ENCODE results near the gene PPP3CA.

The PPP3CA gene

DNA sequence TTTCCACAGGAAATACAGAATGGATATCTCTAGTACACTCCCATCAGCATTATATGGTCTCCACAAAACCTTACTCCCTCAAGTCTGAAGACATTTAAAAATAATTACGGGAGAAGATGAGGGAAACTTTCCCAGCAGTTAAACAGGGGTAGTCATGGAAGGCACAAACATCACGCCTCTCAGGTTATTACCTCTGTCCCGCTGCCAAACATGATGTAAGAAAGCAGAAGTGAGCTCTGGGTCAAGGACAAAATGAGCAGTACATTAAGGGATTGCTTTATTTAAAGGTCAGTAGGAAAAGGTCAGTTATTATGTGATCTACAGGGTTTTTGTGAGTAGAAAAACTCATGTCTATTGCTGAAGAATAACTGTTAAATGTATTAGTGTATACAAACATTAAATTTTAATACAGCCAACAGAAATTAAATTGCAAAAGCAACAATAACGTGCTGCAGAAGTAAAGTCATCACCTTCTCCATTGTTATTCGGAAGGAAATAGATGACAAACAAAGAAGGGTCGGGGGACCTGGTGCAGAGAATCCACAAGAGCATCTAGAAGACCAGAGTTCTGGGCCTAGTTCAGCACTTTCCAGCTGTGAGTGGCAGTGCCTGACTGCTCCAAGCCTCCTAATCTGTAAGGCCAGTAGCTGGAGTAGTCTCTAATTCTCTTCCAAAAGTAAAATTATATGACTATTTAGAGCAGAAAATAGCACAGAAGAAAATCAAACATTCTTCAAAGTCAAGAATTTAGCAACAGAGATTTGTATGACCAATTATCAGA is 171.2 kb downstream of the PPP3CA start:
- no peak for DNase-seq (ENCODE audit: low read depth)

DNA sequence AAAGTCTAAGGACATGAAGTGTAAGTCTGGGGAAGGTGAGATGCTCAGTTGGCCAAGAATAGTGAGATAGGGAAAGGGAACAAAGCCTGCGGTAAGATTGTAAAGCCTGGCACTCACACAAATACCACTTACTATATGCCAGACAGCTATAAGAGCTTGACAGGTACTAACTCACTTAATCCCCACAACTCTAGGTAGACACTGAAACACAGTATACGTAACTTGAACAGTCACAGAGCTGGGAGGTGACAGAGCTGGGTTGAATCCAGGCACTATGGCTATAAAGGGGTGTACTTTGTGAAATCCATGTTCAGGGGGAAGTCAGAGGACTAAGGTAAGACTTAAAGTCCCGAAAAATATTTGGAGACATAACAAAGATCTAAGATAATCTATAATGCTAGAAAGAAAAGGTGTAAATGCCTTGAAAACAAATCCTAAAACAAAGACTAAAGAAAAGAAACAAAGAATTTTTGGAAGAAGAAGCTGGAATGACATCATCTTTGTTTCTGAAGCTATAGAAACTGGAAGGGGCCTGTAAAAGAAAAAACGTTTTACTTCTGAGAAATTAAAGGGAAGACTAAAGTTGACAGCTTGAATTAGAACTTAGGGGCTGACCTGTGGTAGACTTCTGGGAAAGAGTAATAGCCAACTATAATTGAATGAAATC is 172.5 kb downstream of the PPP3CA start:
- DNase-seq (ENCODE audit: low read depth) = no peak

DNA sequence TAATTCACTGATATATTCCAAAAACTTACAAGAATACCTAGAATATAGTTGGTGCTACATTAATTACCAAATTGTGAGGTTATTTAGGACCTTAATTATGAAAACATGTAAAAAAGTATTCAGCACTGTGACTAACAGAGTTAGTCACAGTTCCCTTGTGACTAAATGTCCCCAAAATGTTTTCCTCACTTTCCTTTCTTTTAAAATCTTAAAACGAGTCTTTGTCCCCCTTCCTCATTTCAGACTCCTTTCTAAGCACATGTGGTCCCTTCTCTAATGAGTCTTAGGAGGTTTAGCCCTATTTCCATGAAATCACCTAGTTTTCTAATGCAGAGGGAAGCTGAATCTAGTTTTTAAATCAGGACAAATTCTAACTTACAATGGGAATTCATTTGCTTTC is 175.0 kb downstream of the PPP3CA start:
- DNase-seq (ENCODE audit: low read depth) = no peak

DNA sequence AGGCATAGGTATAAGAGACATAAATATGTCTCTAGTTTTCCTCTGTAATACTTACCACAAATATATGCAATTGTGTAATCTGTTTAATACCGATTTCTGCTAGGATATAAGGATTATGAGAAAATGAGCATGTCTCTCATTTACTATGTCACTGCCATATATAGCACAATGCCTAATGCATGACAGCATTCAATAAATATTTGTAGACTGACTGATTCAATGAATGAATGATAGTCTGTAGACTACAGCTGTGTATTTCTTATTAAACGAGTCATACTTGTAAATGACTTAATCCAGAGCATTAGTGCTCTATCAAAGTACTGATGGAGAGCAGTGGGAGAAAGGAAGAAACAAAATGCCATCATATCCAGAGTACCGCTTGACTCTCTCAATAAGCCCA is 175.6 kb downstream of the PPP3CA start:
- no peak for DNase-seq (ENCODE audit: low read depth)

DNA sequence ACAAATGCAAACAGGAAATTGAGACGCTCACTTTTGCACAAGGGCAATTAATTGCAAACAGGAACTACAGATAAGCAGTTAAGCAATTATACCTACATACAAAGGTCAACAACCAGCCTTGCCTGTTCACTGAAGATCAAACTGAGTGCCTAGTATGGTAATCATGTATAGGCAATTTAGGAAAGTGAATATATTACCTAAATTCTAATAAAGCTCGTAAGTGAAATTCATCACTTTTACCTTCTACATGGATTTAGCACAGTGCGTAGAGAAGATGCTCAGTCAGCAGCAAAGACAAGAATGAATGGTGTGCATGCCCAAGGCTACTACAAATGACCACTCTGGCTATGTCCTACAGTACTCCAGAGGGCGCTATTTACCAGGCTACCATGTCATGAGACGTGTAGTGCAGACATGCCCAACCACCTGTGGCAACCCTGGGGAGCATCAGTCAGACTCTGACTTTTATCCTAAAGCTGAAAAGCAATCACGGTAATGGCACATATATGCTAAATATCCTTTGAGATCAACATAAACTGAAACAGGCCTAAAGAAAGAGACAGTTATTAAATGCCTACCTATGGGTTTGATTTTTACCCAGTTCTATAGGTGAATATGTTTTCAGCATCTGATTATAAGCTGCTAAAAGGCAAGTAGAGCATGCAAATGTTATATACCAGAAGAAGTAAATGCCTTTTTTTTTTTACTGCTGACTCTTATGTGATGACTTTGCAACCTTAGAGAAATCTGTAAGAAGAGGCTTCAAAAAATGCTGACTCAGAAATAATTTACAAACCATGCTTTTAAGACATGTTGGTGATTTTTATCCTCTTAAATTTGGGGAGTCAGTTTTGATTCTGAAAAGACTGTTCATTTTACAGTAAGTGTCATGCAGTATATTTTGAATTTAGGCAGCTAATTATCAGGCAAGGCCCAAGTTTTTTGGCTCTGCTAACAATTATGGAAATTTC is 178.0 kb downstream of the PPP3CA start:
- no peak for DNase-seq (ENCODE audit: low read depth)

DNA sequence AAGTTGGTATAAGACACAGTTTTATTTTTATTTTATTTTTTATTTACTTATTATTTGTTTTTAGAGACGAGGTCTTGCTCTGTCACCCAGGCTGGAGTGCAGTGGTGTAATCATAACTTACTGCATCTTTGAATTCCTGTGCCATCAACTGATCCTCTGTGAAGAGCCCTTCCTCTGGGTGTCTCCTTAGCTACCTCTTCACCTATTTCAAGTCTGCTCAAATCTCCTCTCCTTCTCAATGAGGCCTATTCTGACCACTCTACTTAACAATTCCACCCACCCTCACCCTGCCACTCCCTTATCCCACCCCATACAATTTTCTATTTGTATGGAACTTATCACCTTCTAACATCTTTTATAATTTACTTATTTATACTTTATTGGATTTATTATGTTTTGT is 183.4 kb downstream of the PPP3CA start:
- no peak for DNase-seq (ENCODE audit: low read depth)

DNA sequence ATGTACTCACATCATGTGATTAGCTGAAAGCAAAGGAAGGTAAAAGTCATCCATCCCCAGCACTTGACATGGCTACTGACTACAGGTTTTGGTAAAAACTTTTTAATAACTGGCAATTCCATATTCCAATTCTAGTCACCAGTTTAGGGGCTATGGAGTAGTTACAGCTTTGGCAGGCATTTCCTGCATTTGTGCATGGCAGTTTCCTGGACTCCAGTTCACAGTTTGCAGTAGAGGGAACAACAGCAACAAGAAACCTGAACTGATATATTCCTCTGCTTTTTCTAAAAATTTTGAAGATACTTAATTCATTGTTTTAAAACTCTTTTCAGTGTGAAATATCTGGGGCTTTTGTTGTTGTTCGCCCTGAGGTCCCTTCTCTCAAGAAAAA is 184.3 kb downstream of the PPP3CA start:
- no peak for DNase-seq (ENCODE audit: low read depth)

DNA sequence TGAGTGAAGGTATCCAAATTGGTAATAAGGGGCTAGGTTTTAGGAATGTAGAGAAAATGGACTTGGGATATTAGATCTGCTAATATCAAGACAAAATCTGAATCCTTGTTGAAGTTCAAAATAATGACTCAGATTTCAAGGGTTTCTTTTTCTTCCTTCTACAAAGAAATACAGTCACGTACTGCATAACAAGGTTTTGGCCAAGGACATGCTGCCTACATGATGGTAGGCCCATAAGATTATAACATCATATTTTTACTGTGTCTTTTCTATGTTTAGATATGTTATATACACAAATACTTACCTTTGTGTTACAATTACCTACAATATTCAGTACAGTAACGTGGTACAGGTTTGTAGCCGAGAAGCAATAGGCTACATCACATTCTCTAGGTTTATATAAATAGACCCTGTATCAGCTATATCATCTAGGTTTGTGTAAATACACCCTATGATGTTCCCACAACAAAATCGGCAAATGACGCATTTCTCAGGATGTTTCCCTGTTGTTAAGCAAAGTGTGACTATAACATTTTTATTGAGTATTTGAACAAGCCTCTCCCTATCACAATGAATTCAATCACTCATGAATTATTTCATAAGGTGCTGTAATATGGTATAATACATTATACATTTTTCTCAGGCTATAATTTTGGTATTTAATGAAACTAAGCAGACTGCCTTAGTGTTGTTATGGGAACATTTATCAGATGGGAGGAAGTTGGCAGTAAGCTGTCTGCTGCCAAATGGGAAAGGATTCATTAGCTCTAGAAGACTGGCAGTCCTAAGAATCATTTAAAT is 186.3 kb downstream of the PPP3CA start:
- no peak for DNase-seq (ENCODE audit: low read depth)

DNA sequence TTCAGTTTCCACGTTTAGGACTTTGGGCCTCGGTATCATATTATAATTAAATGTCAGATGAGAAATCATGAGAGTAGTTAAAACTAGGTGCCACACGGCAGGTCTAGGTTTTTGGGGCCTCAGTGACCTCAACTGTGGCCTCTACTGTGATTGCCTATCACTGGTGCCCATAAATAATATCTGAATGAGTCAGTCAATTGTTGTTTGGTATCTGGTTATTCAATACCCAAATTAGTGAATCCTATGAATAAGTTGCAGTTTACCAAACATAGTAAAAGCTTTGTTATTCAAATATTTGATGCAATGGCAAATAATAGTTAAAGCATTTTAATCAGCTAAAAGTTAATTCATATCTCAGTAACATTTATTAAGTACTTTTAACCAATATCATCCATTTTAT is 188.8 kb downstream of the PPP3CA start:
- DNase-seq (ENCODE audit: low read depth) = no peak

DNA sequence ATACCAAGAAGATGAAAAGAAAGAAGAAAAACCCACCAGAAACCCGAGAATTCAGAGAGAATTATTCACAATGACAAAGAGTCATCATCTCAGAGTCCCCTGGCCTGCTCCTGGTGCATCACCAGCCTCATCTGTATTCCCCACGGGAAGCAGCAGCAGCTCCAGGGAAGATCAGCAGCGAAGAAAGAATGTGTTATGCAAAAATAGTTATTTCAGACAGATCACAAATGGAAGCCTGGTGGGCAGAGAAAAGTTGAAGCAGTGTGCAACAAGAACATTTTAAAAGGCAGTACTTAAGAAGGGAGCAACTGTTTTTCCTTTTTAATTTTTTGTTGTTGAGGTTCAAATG is 189.2 kb downstream of the PPP3CA start:
- DNase-seq (ENCODE audit: low read depth) = no peak

DNA sequence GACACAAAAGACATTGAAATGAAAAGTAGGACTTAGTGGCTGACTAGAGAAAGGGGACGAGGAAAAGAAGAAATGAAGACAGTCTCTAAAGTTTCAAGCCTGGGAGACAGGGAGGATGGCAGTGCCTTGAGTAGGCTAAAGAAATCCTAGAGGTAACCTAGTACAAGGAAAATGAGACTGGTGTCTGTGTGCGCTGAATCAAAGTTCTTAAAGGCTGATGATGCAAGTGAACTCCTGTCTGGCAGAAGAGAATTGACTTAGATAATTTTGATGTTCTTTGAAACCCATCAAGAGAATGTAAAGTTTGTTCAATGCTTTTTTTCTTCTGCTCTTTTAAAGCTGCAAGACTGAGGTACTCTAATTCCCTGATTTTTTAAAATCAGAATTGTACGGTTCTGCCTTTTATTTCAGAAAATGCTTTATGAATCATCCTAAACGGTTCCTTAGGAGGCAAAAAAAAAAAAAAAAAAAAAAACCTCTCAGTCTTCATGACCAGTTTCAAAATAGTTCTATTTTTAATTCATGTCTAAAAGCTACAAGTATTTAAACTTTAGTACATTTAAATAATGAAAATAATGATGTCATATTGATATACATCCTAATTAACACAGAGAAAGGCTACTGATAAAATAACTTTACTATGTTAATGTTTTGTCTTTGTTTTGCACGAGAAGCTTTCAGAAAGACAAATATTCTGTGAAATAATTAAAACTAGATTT is 189.8 kb downstream of the PPP3CA start:
- no peak for DNase-seq (ENCODE audit: low read depth)

DNA sequence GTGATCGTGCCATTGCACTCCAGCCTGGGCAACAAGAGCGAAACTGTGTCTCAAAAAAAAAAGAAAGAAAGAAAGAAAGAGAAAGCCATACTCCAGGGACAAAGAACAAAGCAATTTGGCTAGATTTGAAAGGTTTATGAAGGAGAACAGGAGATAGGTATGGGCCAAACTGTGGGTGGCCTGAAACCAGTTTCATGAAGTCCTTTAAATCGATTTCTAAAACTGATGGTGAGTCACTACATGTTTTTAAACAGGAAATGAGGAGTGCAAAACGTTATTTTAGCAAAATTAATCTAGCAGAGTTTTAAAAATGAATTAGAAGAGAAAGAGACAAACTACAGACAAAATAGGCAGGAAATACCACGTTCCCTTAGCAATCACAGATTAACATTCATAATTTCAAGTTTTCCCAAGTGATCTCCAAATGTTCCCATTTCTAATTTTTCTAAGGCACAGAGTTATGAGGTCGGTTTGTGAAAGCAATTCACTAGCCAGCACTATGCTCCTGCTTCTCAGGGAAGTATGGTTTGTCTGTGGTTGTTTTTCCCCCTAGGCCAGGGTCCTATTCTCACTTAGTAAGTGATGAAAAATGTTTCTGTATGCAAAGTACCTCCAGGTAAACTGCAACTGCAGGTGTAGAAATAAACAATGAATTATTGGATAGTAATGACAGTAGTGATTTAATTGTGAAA is 190.6 kb downstream of the PPP3CA start:
- no peak for DNase-seq (ENCODE audit: low read depth)

DNA sequence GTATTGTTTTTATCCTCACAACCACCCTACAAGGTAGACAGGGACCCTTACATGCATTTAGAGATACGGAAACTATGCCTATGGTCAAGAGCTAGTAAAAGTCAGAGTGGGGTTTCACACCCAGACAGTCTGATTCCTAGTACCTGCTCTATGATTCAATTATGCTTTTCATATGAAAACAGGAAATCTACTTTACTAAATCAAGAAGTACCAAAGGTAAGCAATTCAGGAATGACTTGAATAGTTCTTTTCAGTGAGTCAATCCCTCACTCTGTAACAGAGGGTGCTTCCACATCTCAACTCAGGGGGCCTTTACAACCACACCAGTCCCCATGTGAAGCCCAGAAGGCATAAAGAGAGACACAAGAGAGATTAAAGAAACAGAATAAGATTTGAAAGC is 191.4 kb downstream of the PPP3CA start:
- no peak for DNase-seq (ENCODE audit: low read depth)

DNA sequence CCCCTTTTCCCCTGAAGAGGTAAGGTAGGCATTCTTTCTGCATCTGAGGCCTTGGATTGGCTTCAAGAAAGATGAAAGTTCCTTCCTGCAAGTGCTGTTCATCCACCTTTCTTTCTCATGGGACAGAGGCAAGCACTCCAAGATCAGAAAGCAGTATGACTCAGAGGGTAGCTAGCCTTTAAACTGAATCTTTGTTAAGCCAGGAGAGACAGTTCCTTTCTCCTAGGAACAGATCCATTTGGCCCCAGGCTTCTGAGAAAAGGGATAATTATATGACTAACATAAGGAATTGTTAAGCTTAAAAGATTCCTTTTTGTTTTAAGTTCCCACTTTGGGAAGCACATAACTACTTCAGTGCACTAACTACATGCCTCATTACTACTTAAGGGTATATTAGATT is 192.0 kb downstream of the PPP3CA start:
- no peak for DNase-seq (ENCODE audit: low read depth)

DNA sequence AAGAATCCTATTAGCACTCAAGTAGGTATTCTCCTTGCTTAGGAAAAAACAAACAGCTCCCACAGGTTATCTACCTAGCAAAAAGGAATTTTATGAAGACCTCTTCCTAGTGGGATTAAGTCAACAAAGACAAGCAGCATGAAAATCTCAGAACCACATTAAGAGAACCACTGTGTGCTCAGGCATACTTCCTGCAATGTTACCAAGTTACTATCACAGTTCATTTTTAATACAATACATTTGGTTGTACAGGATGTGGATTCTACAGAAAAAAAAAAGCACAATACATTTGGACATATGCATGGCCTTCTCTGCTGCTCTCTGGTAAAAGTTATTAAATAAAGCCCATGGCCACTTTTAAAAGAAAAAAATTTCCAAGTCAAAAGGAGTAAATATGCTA is 193.7 kb downstream of the PPP3CA start:
- no peak for DNase-seq (ENCODE audit: low read depth)

DNA sequence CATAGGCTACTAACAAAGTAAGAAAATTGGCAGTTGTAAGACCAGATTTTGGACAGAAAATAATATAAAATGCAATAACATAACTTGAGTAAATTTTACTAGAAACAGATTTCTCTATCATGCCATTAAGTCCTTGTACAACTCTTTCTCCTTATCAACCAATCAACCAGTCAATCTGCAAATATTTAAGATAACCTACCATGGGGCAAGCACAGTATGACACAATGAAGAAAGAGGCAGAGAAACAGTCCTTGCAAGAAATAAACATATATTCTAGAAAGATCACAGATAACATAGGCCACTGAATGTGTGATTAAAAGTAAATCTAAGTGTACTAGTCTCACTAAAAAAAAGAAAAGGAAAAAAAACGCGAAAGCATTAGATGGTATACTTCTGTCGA is 194.8 kb downstream of the PPP3CA start:
- no peak for DNase-seq (ENCODE audit: low read depth)

DNA sequence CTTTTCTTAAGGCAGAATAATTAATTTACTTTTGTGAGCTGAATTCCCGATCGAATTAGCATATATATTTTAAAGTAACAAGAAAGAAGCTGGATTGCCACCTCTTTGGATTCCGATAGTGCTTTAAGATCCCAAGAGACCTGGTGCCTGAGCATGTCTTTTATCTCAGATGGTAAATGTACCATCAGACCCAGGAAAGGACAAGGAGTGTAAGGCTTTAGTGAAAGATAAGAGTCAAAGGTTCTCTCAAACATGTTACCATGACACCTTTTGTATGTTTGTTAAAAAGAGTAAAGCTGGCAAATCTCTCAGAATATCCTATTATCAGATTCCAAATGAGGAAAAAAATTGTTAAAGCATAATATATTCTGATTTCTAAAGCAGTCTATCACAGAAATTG is 198.8 kb downstream of the PPP3CA start:
- DNase-seq (ENCODE audit: low read depth) = no peak

DNA sequence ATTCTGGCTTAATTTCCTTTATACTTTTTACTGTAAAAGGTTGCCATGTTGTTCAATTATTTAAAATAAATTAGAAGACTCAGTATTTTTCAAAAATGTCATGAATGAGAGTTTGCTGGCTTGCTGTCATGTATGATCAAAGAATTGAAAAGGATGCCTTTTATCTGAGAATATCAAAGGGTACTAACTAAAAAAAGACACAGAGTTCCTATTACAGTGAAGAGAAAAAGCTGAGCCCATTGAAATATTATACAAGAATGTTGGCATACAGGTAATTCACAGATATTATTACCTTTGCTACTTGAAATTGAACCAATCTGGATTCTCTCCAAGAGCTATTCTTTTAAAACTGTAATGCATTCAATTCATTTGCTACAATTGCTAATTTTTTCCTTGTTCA is 200.0 kb downstream of the PPP3CA start:
- DNase-seq (ENCODE audit: low read depth) = no peak

DNA sequence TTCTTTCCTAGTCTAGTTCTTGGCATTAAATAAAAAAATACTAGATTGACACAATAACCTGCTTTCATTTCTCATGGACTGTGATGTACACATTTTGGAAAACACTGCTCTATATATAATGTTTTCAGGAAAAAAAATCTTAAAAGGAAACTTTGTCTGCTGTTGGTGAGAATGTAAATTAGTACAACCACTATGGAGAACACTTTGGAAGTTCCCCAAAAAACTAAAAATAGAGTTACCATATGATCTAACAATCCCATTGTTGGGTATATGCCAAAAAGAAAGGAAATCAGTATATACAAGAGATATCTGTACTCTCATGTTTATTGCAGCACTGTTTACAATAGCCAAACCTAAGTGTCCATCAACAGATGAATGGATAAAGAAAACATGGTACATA is 202.3 kb downstream of the PPP3CA start:
- DNase-seq (ENCODE audit: low read depth) = no peak

DNA sequence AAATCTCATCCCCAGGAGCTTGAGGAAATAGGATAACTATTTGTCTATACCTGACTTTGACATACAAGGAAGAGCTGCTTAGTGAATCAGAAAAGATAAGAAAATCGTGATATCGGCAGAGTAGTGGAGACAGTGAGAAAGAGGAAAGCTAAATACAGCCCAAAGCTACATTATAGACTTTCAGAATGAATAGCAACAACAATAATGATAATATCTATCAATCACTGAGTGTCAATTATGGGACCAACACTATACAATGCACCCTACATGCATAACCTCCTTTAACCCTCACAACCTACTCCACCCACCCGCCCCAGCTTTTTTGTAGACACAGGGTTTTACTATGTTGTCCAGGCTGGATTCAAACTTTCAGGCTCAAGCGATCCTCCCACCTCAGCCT is 205.1 kb downstream of the PPP3CA start:
- no peak for DNase-seq (ENCODE audit: low read depth)

DNA sequence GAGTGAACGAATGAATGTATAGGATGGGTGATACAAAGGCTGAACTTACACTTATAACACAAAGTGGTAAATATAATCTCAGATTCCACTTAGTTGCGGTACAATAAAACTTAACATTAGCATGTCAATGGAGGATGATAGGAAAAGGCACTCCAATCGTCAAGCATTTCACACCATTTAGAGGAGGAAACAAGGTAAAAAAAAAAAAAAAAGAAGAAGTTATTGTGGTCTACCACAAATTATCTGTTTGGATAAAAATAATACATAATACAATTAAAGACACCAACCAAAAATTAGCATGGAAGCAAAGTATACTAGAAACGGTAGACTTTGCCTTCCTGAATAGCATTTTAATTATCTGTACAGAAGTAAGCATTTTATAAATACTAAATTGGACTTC is 205.5 kb downstream of the PPP3CA start:
- DNase-seq (ENCODE audit: low read depth) = no peak

Data from HS-5 (cell line).